ACC112 (cell line): Measurements from ENCODE around the gene TLE5.
"Not testable (repeated sequence)": the region's sequence is repeated elsewhere in the genome, so short reads cannot be mapped to it uniquely, and the experiment has no call there.

ENCODE experiments used
- H2AFZ ChIP-seq: fragments of 200-600 bp; sonication (generic); one replicate; pipeline ENCODE4 v1.6.0; 2017; ENCODE audit warnings: antibody characterized with exemption, low read length; ENCODE audit not compliant: unreplicated experiment
- H3K27ac ChIP-seq: fragments of 200-600 bp; sonication (generic); 2 replicates; pipeline ENCODE4 v1.5.1; 2014; ENCODE audit warnings: low read depth, mild to moderate bottlenecking, antibody characterized with exemption, low read length, moderate library complexity
- H3K27me3 ChIP-seq: fragments of 200-600 bp; sonication (generic); 2 replicates; pipeline ENCODE4 v1.6.1; 2014; ENCODE audit warnings: mild to moderate bottlenecking, antibody characterized with exemption, low read length, moderate library complexity, mixed read lengths; ENCODE audit not compliant: insufficient read depth
- H3K36me3 ChIP-seq: fragments of 200-600 bp; sonication (generic); 2 replicates; pipeline ENCODE4 v1.6.1; 2016; ENCODE audit warnings: mild to moderate bottlenecking, antibody characterized with exemption, low read length, moderate library complexity, mixed read lengths; ENCODE audit not compliant: insufficient read depth
- H3K4me1 ChIP-seq: fragments of 200-600 bp; sonication (generic); one replicate; pipeline ENCODE4 v1.6.1; 2016; ENCODE audit warnings: low read length, mixed read lengths; ENCODE audit not compliant: insufficient read depth, unreplicated experiment, control insufficient read depth
- H3K4me3 ChIP-seq: fragments of 200-600 bp; sonication (generic); 2 replicates; pipeline ENCODE4 v1.5.1; 2014; ENCODE audit warnings: mild to moderate bottlenecking, low read depth, low read length
- H3K79me2 ChIP-seq: fragments of 200-600 bp; sonication (generic); one replicate; pipeline ENCODE4 v1.6.0; 2016; ENCODE audit warnings: low read length; ENCODE audit not compliant: control insufficient read depth, unreplicated experiment, insufficient read depth

TLE5 gene

GRCh38 chr19:3053218-3053621 lies 9.1 kb downstream of the TLE5 start:
- H3K27ac ChIP-seq = no peak overlapping the region

GRCh38 chr19:3050016-3050415 lies 12.3 kb downstream of the TLE5 start:
- not testable (repeated sequence) for H3K4me3 ChIP-seq, H3K4me1 ChIP-seq, H3K36me3 ChIP-seq, H3K79me2 ChIP-seq, H3K27me3 ChIP-seq, H3K27ac ChIP-seq, H2AFZ ChIP-seq

More at GRCh38 chr19:3053218-3053621, 9.1 kb downstream of the TLE5 start:
- no peaks in the 10 kb centered on the region for H3K4me1 ChIP-seq
- H3K79me2 ChIP-seq = no peaks in the 10 kb centered on the region
- no peak overlapping the region for H2AFZ ChIP-seq
- no peaks in the 10 kb centered on the region for H3K36me3 ChIP-seq
- H3K27me3 ChIP-seq = no peaks in the 10 kb centered on the region
- no peak overlapping the region for H3K4me3 ChIP-seq

GRCh38 chr19:3049089-3049488 lies 13.2 kb downstream of the TLE5 start:
- Histone ChIP-seq H3K4me1 (no peaks in the 10 kb centered on the region), H3K79me2 (no peaks in the 10 kb centered on the region), H3K4me3 (no peak overlapping the region), H3K27ac (no peak overlapping the region), H2AFZ (no peak overlapping the region), H3K27me3 (no peaks in the 10 kb centered on the region), H3K36me3 (no peaks in the 10 kb centered on the region)

- H3K27me3 ChIP-seq = no peaks in the 10 kb centered on the region
- no peak overlapping the region for H2AFZ ChIP-seq
- H3K79me2 ChIP-seq = no peaks in the 10 kb centered on the region
- H3K36me3 ChIP-seq = no peaks in the 10 kb centered on the region
- H3K4me1 ChIP-seq = no peaks in the 10 kb centered on the region
- no peak overlapping the region for H3K27ac ChIP-seq
- H3K4me3 ChIP-seq = no peak overlapping the region
These were observed 14.1 kb downstream of the TLE5 start for GRCh38 chr19:3048190-3048533.

GRCh38 chr19:3047496-3048189 lies 14.7 kb downstream of the TLE5 start:
- H3K4me1 ChIP-seq = no peaks in the 10 kb centered on the region

GRCh38 chr19:3046698-3047495 lies 15.4 kb downstream of the TLE5 start:
- Histone ChIP-seq H2AFZ (no peak overlapping the region), H3K79me2 (no peaks in the 10 kb centered on the region), H3K4me3 (peak overlapping the region; percentile 69), H3K4me1 (no peaks in the 10 kb centered on the region), H3K36me3 (no peaks in the 10 kb centered on the region), H3K27me3 (no peaks in the 10 kb centered on the region), H3K27ac (no peak overlapping the region)

More at GRCh38 chr19:3047496-3048189, 14.7 kb downstream of the TLE5 start:
- H3K79me2 ChIP-seq = no peaks in the 10 kb centered on the region
- no peaks in the 10 kb centered on the region for H3K36me3 ChIP-seq
- peak overlapping the region; percentile 38 for H2AFZ ChIP-seq
- H3K27ac ChIP-seq = no peak overlapping the region
- no peaks in the 10 kb centered on the region for H3K27me3 ChIP-seq
- H3K4me3 ChIP-seq = peak overlapping the region; percentile 69

- H3K36me3 ChIP-seq = no peaks in the 10 kb centered on the region
- H3K4me3 ChIP-seq = no peak overlapping the region
- no peaks in the 10 kb centered on the region for H3K27me3 ChIP-seq
- no peak overlapping the region for H3K27ac ChIP-seq
- no peaks in the 10 kb centered on the region for H3K79me2 ChIP-seq
- no peaks in the 10 kb centered on the region for H3K4me1 ChIP-seq
- H2AFZ ChIP-seq = no peak overlapping the region
These were observed 16.2 kb downstream of the TLE5 start for GRCh38 chr19:3045885-3046697.

GRCh38 chr19:3045191-3045590 lies 17.1 kb downstream of the TLE5 start:
- H3K4me3 ChIP-seq = no peak overlapping the region
- no peaks in the 10 kb centered on the region for H3K4me1 ChIP-seq
- H2AFZ ChIP-seq = no peak overlapping the region
- H3K79me2 ChIP-seq = no peaks in the 10 kb centered on the region
- no peaks in the 10 kb centered on the region for H3K27me3 ChIP-seq
- H3K36me3 ChIP-seq = no peaks in the 10 kb centered on the region
- no peak overlapping the region for H3K27ac ChIP-seq

GRCh38 chr19:3042621-3043267 lies 19.6 kb downstream of the TLE5 start:
- Histone ChIP-seq H3K36me3 (no peaks in the 10 kb centered on the region), H3K4me3 (no peak overlapping the region), H3K27ac (no peak overlapping the region), H3K79me2 (no peaks in the 10 kb centered on the region), H2AFZ (no peak overlapping the region), H3K4me1 (no peaks in the 10 kb centered on the region), H3K27me3 (no peaks in the 10 kb centered on the region)
